IPS-NIHi7 (cell line): ENCODE measurements around the gene FBXW2.

Experiments used
- DNase-seq: peaks from one replicate; pipeline ENCODE4 v3.0.0; 2012; ENCODE audit warnings: mixed read lengths; ENCODE audit errors: extremely low spot score

Gene FBXW2

DNA sequence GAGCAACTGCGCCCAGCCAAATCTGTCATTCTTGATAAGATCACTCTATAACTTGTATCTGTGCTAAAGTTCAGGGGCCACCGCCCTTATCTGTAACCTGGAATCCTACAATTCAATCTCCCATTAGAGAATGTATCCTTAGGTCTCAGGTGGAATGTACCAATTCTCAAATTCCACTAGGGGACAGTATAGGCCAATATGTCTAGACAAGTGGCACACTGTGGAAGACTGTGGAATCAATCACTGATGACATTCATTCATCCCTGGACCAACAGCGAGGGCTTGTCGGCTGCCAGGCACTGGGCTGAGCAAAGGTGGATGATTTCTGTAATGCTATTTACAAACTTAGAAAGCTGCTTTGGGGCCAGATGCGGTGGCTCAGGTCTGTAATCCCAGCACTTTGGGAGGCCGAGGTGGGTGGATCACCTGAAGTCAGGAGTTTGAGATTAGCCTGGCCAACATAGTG lies 50.2 kb downstream of the FBXW2 start:
- peak; percentile 66 for DNase-seq

GRCh38 chr9:120741701-120742100 lies 51.5 kb downstream of the FBXW2 start:
- DNase-seq = no peak

DNA sequence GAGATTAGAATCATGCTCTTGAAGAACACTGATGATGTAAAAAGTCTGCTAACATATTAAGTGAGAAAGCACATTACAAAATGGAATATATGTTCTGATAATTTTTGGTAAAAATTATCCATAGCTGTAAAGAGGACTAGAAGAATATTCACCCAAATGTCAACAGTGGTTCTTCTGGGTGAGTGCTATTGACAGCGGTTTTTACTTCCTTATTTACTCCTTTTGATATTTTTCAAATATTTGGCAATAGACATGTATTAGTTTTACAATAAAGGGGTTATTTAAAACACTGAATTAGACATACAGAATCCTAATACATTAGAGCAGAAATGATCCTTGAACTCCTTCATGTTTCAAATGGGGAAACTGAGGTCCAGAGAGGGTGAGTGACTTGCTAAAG lies 52.0 kb downstream of the FBXW2 start:
- DNase-seq = no peak

- DNase-seq = no peak
Observed at GRCh38 chr9:120740132-120740531, 53.1 kb downstream of the FBXW2 start.

- DNase-seq = no peak
Observed at GRCh38 chr9:120737416-120738165, 55.6 kb downstream of the FBXW2 start.

DNA sequence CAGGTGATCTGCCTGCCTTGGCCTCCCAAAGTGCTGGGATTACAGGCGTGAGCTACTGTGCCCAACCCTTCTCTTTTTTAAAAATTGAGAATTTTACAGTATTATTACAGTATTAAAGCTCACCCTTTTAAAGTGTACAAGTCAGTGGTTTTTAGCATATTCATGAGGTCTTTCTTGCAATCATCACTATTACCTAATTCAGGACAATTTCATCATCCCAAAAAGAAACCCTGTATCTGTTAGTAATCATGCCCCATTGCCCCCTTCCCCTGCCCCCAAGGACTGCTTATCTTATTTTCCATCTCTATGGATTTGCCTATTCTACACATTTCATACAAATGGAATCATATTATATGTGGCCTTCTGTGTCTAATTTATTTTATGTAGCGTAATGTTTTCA lies 56.3 kb downstream of the FBXW2 start:
- no peak for DNase-seq

- DNase-seq = no peak
Observed at GRCh38 chr9:120735415-120736126, 57.6 kb downstream of the FBXW2 start.

DNA sequence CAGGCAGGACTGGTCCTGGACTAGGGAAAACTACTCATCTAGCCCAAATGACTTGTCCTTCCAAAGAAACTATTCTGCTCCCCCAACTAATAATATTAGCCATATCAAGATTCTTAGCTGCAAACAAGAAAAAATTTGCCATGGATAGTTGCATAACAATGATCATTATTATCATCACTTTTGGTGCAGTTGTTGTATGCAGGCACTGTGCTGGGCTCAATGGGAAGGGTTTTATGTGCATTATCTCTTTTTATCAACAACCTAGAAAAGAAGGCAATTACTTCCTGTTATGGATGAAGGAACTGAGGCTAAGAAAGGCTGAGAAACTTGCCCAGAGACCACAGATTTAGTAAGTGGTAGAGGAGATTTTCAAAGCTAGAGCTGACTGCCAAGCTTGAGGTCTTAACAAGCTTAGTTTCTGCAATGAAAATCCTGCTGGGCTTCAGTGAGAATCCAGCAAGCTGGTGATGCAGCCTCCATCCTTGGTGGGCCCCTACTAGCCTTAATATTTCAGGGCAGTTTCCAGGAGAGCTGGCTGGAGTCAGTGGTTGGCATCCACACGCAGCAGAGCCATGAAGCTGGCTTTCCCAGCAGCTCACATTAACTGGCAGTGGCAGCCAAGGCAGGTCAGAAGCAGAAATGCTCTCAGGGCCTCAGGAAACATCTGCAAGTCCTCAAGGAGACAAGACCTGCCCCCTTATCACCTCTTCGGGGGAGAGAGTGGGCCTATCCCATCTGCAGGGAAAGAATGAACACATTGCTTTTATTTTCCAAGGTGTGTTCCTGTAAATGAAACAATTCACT lies 58.4 kb downstream of the FBXW2 start:
- no peak for DNase-seq

DNA sequence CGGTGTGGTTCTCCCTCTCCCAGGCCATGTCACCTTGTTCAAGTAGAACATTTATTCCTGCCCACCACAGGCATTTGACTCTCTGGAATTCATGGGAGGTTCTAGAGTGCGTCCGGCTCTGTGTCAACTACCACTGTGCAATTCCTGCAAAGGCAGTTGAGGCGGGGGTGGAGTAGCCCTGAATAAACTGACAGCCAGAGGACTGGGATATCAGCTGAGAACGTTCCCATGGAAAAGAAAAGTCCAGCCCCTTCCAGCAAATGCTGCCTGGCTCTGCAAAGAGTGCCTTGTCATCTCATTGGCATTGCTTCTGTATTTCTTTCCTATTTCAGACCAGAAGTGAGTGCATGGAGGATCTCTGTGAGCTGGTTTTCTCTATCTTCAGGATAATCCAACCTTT lies 60.0 kb downstream of the FBXW2 start:
- no peak for DNase-seq

GRCh38 chr9:120730654-120731514 lies 62.3 kb downstream of the FBXW2 start:
- peak; percentile 59 for DNase-seq

DNA sequence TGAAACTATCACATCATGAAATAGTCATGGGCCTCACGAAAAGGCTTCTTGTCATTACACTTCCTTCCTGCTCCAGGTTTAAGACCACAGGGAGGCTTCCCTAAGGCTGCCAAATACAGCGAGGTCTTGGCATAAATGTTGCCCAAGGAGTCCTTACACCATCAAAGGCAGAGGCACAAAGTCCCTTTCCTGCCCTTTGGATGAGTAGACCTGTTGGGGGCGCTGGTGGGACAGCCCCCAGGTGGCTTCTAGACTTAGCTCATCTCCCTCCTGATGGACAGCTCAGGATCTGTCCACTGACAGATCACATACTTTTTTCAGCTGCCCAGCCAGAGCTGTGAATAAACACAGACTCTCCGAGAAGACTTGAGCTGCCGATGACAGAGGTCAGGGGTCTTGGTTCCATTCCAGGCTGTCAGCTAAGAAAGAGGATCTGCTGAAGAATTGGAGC lies 63.4 kb downstream of the FBXW2 start:
- peak; percentile 77 for DNase-seq

DNA sequence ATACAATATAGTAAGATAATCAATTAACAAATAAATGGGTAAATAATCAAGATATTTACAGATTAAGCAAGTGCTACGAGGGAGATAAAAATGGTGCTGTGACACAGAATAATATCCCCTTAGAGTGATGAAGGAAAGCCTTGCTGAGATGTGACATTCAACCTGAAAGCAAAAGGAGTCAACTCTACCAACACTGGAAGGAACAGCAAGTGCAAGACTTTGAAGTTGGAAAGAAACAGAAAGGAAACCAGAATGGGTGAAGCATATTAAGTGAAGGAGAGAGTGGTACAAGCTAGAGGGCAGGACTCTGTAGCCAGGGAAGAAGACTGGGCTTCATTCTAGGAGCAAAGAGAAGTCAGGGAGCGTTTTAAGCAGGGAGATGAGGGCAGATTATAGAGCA lies 66.7 kb downstream of the FBXW2 start:
- no peak for DNase-seq

DNA sequence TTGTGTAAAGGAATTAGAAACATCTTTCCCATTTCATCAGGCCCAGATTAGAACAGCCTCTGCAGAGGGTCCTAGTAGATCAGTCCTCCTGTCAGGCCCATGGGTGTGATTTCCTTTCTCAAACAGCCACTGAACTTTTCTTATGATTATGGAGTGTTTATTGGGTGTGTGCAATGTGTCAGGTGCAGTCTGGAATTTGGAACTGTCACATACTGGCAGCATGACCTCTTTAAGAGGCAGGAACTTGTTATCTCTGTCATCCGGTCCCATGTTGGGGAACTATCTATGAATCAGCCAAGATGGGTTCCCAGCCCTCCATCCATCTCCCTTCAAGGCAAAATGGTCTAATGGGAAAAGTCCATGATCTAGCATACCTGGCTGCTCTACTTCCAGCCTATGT lies 67.3 kb downstream of the FBXW2 start:
- no peak for DNase-seq

DNA sequence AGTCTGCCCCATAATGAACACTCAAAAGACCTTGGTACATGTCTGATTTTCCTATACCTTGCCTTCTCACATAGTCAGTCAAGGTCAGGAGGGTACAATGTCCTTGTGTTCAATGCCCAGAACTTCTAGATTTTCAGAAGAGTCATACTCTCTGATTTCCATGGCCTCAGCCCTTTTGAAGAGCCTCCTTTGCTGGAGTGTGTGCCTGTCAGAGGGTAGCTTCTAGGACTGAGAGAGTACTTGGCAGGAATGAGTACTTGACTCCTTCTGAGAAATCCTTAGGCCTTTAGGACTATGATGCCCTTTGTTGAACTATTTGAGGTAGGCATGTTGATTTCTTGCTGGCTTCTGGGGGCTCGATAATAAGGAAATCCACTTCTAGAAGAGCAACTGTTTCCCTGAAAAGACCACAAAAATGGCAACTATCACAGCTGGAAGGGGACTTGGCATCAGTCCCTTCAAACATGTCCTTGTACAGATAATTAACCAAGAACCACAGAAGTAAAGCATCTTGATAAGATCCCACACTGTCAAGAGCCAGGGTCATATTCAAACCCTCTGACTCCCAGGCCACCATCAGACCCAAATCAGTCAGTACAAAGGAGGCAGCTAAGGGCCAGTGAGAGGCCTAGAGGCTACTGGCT lies 68.3 kb downstream of the FBXW2 start:
- DNase-seq = no peak

- DNase-seq = no peak
Observed at GRCh38 chr9:120723565-120723964, 69.7 kb downstream of the FBXW2 start.

GRCh38 chr9:120720404-120720803 lies 72.8 kb downstream of the FBXW2 start:
- no peak for DNase-seq

DNA sequence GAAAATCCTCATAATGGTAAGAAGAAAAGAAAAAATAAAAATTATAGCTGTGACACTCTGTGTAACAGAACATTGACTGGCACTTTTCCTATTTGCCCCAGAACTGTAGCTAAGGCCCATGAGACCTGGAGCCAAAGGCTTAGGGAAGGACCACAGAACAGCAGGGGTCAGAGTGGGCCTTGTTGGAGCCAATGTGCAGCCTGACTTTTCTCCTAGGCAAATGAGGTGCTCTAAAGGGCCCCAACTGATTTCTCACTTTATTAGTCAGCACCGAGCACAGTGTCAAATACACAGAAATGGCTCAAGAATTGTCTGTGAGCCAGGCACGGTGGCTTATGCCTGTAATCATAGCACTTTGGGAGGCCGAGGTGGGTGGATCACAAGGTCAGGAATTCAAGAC lies 74.9 kb downstream of the FBXW2 start:
- DNase-seq = no peak

- DNase-seq = no peak
Observed at GRCh38 chr9:120717176-120717575, 76.0 kb downstream of the FBXW2 start.

DNA sequence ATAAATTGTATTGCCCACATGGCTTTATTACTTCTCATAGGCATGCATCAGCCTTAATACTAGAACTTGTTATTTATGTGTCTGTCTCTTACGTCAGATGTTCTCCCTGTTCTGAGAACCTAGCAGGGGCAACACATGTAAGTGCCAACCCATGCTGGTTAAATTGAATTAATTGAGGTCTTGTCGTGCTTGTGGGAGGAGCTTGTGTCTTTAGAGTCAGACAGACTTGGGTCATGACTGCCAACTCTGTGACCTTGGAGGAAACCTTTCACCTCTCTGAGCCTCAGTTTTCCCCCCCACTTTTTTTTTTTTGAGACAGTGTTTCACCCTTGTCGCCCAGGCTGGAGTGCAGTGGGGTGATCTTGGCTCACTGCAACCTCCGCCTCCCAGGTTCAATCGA lies 76.7 kb downstream of the FBXW2 start:
- no peak for DNase-seq

DNA sequence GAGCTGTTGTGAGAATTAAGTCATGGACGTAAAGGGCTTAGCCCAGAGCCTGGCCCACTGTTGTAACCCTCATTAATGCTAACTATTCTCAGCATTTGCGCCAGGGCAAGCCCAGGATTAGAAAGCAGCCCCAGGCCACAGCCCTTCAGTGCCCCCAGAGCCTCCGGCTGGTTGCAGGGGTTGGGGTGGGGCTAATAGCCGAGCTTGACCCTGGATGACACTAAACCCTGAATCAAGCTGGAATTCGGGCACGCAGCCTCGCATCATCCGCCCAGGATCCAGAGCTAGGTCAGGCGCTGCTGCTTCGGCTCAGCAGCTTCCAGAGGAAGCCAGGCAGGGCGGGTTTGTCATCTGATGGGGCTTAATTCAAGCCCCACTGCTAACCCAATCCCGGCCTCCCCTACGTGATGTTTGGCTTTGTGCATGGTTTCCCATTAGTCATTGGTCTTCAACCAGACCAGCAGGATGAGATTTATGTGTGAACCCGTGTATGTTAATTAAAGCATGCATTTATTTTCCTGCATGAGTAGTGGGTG lies 77.8 kb downstream of the FBXW2 start:
- DNase-seq = peak; percentile 51
